ENCODE measurements around the gene COMMD2.

The COMMD2 gene

GRCh38 chr3:149701977-149702350, 50.3 kb downstream of the COMMD2 start:
- no peak overlapping the region for H3K4me3 ChIP-seq (replicated peaks in 1 of 2; ENCODE audit: low read depth in 2 of 2, low read length in 2 of 2)
- peak in 1 of 2 donors; percentile 19 for DNase-seq (ENCODE audit: low read depth in 2 of 2)
- TF ChIP-seq CTCF (IDR thresholded peaks at IDR 0.05; ENCODE audit: low read depth, low read length) = no peak

- no peak overlapping the region for H3K4me3 ChIP-seq (replicated peaks in 1 of 2; ENCODE audit: low read depth in 2 of 2, low read length in 2 of 2)
- TF ChIP-seq CTCF (IDR thresholded peaks at IDR 0.05; ENCODE audit: low read depth, low read length) = no peak
- no peak for DNase-seq (ENCODE audit: low read depth in 2 of 2)
These were observed 50.9 kb downstream of the COMMD2 start for GRCh38 chr3:149701206-149701976.

Data from cardiac fibroblast (primary cell).